Endothelial cell of umbilical vein (primary cell): Measurements from ENCODE around the gene PIM1.
"Not testable (repeated sequence)": the region's sequence is repeated elsewhere in the genome, so short reads cannot be mapped to it uniquely, and the experiment has no call there.

Experiments
- CTCF ChIP-seq, 2 donors: IDR thresholded peaks; 1 replicate in 1 of 2; 2 replicates in 1 of 2; pipeline ENCODE4 v1.5.1; 2011; ENCODE audit warnings: low read length in 2 of 2, mild to moderate bottlenecking in 2 of 2, moderate library complexity in 2 of 2, control low read depth in 1 of 2, inconsistent platforms in 1 of 2, low read depth in 1 of 2; ENCODE audit not compliant: insufficient read depth in 1 of 2; ENCODE audit errors: extremely low read depth in 1 of 2
- EZH2 ChIP-seq: IDR thresholded peaks from 2 replicates; pipeline ENCODE4 v1.6.1; 2012; ENCODE audit warnings: borderline replicate concordance, low read depth, mild to moderate bottlenecking, moderate library complexity, low read length, inconsistent platforms; ENCODE audit not compliant: severe bottlenecking
- FOS ChIP-seq: IDR thresholded peaks from 2 replicates; pipeline ENCODE4 v1.6.1; 2011; ENCODE audit warnings: mild to moderate bottlenecking, low read length, moderate library complexity, borderline replicate concordance; ENCODE audit not compliant: insufficient read depth
- GATA2 ChIP-seq: IDR thresholded peaks from 2 replicates; pipeline ENCODE4 v1.7.0; 2011; ENCODE audit warnings: low read depth, mild to moderate bottlenecking, moderate library complexity, mixed read lengths, low read length; ENCODE audit not compliant: insufficient read length, insufficient read depth
- JUN ChIP-seq: IDR thresholded peaks from 2 replicates; pipeline ENCODE4 v1.6.1; 2011; ENCODE audit warnings: borderline replicate concordance, low read depth; ENCODE audit not compliant: insufficient read length, insufficient read depth
- MAX ChIP-seq: IDR thresholded peaks from 2 replicates; pipeline ENCODE4 v1.6.1; 2011; ENCODE audit not compliant: insufficient read depth, insufficient read length
- MYC ChIP-seq: IDR thresholded peaks from one replicate; pipeline ENCODE4 v1.6.1; 2011; ENCODE audit warnings: mild to moderate bottlenecking, low read depth, low read length
- POLR2A ChIP-seq: IDR thresholded peaks from 2 replicates; pipeline ENCODE4 v1.6.1; 2012; ENCODE audit warnings: low read depth, mild to moderate bottlenecking, control low read depth, low read length
- POLR2AphosphoS5 ChIP-seq: IDR thresholded peaks from 2 replicates; pipeline ENCODE4 v1.6.1; 2012; ENCODE audit warnings: low read depth, mild to moderate bottlenecking, control low read depth, low read length, moderate library complexity; ENCODE audit not compliant: insufficient read depth

- not testable (repeated sequence) for TF ChIP-seq CTCF (IDR thresholded peaks at IDR 0.05; ENCODE audit: extremely low read depth in 1 of 2, insufficient read depth in 1 of 2, low read depth in 1 of 2, low read length in 2 of 2); EZH2; POLR2A; POLR2AphosphoS5; GATA2; MAX; FOS; JUN; MYC
Measured at GRCh38 chr6:37194886-37195285, 24.9 kb downstream of the PIM1 start.
